Stimulated activated naive CD4-positive, alpha-beta T cell (primary cell): ENCODE results near the gene CADPS.

ENCODE experiments used
- DNase-seq, 6 experiments: peaks; one replicate each; lab custom pipeline; 2025; lab: John Stamatoyannopoulos, UW

Gene CADPS

DNA sequence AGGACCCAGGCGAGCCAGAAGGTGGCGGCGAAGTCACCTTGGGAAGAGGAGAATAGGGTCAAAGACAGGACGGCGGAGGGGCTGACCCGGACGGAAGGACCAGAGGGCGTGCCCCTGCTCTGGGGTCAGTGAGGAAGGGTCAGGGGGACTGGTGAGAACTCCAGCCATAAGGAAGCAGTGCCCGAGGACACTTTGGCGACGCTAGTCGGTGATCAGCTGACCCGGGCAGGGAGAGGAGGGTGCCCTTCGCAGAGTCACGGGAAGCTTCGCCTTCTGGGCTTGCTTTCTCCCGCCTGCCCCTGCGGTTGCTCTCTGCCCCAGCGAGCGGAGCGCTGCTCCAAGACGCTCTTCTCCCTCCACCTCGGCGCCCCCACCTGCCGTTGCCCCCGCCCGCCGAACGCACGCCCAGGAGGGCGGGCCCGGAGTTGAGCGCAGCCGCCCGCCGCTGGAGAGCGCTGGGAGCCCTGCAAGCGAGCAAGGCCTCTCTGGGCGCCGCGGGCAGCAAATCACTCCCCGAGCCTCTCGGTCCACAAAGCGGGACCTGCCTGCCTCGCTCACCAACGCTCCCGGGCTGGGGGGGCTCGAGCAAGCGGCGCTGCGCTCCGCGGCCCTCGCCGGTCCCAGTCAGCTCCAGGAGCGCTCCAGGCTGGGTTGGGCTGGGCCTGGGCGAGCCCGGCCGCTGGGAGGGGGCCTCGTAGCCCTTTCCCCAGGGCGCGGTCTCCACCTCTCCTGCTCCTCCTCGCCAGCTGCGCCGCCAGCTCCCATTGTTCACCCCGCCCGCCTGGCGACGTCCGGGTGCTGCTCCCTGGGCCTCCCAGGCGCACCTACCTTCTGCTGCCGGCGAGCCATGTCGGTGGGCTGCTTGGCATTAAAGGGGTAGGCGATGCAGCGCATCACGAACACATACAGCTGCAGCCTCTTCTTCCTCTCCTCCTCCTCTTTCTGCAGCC is 1.2 kb downstream of the CADPS start:
- no peak for DNase-seq

DNA sequence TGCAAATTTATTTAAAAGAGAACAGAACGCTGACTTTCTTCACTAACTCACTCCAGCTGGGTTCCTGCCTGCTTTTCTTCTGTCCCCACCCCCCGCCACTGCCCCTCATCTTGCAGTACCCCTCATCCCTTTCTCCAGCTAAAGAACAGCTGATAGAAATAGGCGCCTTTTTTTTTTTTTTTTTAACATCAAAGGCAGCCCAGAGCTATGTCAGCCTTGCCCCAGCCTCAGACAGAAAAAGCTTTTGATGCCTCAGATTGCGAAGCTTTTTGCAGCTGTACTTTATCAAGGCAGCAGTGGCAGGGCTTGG is 1.8 kb downstream of the CADPS start:
- DNase-seq, result no peak

DNA sequence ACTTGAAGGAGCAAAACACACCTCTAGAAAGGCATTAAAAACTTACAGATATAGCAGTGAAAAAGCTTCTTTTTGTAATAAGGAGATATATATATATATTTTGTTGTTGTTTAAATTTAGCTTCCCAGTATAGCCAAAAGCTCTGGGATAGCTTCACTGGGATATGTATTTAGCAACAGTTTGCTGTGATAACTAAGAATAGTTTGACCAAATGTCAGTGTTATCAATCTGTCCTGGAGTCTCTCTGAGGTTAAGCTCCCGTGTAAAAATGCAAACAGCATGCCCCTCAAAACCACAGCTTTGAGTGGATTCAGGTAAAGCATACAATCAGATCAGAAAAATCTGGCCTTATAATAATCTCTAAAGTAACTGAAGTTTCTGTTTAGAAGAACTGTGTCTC is 2.9 kb downstream of the CADPS start:
- DNase-seq, result no peak

GRCh38 chr3:62870321-62870720 is 4.9 kb downstream of the CADPS start:
- DNase-seq, result no peak

- DNase-seq, result no peak
Observed at GRCh38 chr3:62863648-62864047, 11.6 kb downstream of the CADPS start.

DNA sequence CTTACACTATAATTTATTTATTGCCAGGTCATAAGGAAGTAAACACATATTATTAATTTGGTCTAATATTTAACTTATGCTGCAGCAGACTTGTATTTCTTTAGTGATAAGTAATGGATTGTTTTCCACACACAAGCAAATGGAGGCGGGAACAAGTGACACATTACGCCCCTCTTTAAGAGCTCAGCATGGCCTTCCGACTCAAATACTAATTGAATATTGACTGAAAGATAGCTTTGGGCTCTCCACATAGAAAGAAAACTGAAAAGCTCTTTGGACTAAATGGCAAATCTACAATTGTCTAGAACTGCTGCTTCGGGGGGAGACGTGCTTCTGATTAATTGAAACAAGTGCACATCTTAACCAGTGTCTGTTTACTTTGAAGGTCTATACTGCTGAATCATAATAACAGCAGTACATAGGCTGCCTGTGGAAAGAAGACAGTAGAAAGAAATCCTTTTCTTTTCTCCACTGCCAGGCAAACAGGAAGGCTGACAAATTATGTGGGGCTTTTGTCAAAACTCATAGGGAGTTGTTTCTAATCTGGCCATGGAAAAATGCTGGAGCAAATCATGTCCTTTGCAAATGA is 15.9 kb downstream of the CADPS start:
- DNase-seq, result no peak

GRCh38 chr3:62845996-62846395 is 29.2 kb downstream of the CADPS start:
- no peak for DNase-seq

- no peak for DNase-seq
Observed at GRCh38 chr3:62843508-62843907, 31.7 kb downstream of the CADPS start.

- DNase-seq, result no peak
Observed at GRCh38 chr3:62839748-62840147, 35.5 kb downstream of the CADPS start.

GRCh38 chr3:62837145-62837787 is 38.0 kb downstream of the CADPS start:
- DNase-seq, result no peak

DNA sequence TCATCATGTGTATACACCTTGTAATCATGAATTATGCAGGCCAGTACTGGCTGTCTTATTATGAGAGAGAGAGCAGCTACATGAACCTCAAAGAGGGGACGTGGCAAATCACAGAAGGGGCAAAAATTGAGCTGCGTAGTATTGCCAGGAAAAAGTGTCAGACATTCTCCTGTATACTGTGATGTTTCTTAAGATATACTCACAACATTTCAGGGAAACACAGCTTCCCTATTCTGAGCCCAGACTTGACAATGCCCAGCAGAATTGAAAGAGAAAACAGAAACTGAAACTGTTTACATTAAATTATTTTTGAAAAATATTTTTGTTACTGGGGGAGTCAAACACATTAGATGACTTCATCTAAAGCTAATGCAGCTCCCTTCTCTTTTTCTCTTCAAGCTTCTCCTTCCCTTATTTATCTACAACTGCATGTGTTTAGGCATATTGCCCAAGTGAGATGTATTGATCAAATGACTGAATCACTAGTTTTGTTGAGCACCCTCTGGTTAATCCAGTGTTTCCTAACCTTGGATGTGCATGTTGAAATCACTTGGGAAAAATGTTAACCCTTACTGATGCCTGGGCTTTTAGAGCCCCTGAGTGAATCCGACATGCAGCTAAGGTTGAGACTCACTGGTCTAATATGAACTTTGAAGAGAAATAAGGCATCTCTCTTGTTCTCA is 39.5 kb downstream of the CADPS start:
- DNase-seq, result no peak

GRCh38 chr3:62833538-62833937 is 41.7 kb downstream of the CADPS start:
- no peak for DNase-seq

DNA sequence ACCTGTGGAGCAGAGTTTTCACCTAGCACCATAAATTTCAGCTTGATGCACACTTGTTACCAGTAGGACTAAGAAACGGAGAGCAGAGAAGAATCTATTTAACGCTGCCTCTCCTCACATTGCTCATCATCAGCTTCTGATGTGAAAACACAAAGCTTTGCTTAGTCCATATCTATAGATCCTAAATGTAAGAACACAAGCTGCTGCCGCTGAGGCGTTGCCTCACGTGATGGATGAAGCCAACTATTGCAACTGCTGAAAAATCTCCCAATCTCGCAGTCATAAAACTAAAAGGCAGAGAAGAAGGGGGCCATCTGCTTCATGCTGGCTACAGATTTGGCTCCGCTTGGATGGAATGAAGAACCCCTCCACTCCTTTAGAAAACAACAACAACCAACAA is 42.7 kb downstream of the CADPS start:
- no peak for DNase-seq

- DNase-seq, result no peak
Observed at GRCh38 chr3:62830727-62831322, 44.4 kb downstream of the CADPS start.

DNA sequence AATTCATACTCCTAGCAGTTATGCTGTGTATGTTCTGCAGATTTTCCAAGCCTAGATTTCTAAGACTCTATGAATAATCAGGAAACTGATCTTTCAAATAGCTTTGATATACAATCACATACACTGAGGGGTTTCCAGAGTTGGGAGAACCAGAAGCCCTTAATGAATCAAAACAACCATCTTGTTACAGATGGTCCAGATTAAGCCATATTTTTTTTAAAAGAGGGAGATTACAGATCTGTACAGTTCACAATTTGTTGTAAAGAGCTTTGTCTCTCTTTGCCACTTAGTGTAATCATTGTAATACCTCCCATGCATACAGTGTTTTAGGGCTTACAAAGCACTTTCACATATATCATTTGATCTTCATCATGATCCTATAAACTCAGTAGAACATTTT is 47.7 kb downstream of the CADPS start:
- no peak for DNase-seq

GRCh38 chr3:62824965-62825592 is 50.1 kb downstream of the CADPS start:
- no peak for DNase-seq

GRCh38 chr3:62823461-62824050 is 51.7 kb downstream of the CADPS start:
- DNase-seq, result no peak

- DNase-seq, result no peak
Observed at GRCh38 chr3:62822905-62823304, 52.3 kb downstream of the CADPS start.

DNA sequence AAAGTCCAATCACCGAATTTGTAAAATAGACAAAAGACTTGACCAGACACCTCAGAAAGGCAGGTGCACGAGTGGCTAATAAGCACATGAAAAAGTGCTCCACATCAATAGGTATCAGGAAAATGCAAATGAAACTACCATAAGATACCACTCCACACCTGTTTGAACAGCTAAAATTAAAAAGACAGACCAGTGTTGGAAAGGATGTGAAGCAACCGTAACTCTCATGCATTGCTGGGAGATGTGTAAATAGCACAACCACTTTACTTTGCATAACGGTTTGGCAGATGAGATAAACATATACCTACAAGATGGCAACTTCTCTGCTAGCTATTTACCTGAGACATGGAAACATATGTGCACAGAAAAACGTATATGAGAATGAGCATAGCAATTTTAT is 56.9 kb downstream of the CADPS start:
- no peak for DNase-seq

DNA sequence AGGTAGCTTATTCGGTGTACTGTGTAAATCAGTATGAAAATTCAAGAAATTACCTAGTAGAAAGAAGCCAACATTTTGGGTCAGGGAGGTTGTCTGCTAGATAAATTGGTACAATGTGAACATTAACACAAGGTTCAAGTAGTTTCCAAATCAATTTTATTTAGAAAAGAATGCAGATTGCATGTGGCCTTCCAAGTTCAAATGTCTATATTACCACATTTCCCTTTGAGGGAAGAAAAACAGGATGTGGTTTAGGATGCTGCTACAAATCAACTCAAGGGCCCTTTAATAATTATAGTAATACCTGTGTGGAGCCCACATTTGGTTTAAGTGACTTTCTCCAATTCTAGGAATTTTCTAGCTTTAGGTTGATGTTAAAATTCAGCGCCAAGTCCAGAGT is 57.5 kb downstream of the CADPS start:
- no peak for DNase-seq

GRCh38 chr3:62815981-62816380 is 59.2 kb downstream of the CADPS start:
- DNase-seq, result no peak
